Measurements from ENCODE around the gene LGR6.
A peak's percentile ranks its signal among the peaks of the same experiment; 100 is the strongest.
"Not testable (repeated sequence)": the region's sequence is repeated elsewhere in the genome, so short reads cannot be mapped to it uniquely, and the experiment has no call there.

The LGR6 gene

GRCh38 chr1:202221911-202222909 lies 28.6 kb downstream of the LGR6 start:
- no peak for DNase-seq

- no peak for DNase-seq
Observed at GRCh38 chr1:202223121-202223860, 29.7 kb downstream of the LGR6 start.

- DNase-seq = no peak
Observed at GRCh38 chr1:202224453-202224852, 30.9 kb downstream of the LGR6 start.

- DNase-seq = no peak
Observed at GRCh38 chr1:202225131-202225530, 31.5 kb downstream of the LGR6 start.

GRCh38 chr1:202227053-202227672 lies 33.6 kb downstream of the LGR6 start:
- no peak for DNase-seq

- DNase-seq = no peak
Observed at GRCh38 chr1:202227997-202228401, 34.4 kb downstream of the LGR6 start.

- no peak for DNase-seq
Observed at GRCh38 chr1:202228484-202229122, 35.0 kb downstream of the LGR6 start.

- no peak for DNase-seq
Observed at GRCh38 chr1:202229376-202229775, 35.8 kb downstream of the LGR6 start.

GRCh38 chr1:202230061-202230938 lies 36.7 kb downstream of the LGR6 start:
- no peak for DNase-seq

GRCh38 chr1:202230939-202231645 lies 37.5 kb downstream of the LGR6 start:
- no peak for DNase-seq

- DNase-seq = no peak
Observed at GRCh38 chr1:202233171-202233570, 39.6 kb downstream of the LGR6 start.

- DNase-seq = no peak
Observed at GRCh38 chr1:202233804-202234203, 40.2 kb downstream of the LGR6 start.

- DNase-seq = no peak
Observed at GRCh38 chr1:202234331-202235002, 40.9 kb downstream of the LGR6 start.

GRCh38 chr1:202235003-202235660 lies 41.5 kb downstream of the LGR6 start:
- no peak for DNase-seq

GRCh38 chr1:202235856-202236837 lies 42.5 kb downstream of the LGR6 start:
- peak; percentile 77 for DNase-seq

GRCh38 chr1:202237052-202237451 lies 43.5 kb downstream of the LGR6 start:
- peak; percentile 39 for DNase-seq

- no peak for DNase-seq
Observed at GRCh38 chr1:202238914-202239313, 45.3 kb downstream of the LGR6 start.

- DNase-seq = not testable (repeated sequence)
Observed at GRCh38 chr1:202240226-202240625, 46.6 kb downstream of the LGR6 start.

- DNase-seq = no peak
Observed at GRCh38 chr1:202240956-202241355, 47.4 kb downstream of the LGR6 start.
